Activated CD8-positive, alpha-beta T cell treated with anti-CD3 and anti-CD28 coated beads for 36 hours (primary cell): ENCODE data around the gene OR10A7. TPM values are rescaled to one million over a fixed set of nuclear protein-coding genes. Genes with fewer than 3 reads are reported as not detected.

Source experiments
- ATAC-seq: fragments of 200-7000 bp; cut with Tn5 transposase; one replicate; pipeline ENCODE4 v1.10.0; 2021; ENCODE audit warnings: mild to moderate bottlenecking, moderate library complexity
- CTCF ChIA-PET: fragments of 350-600 bp; sonication (Branson Sonifier 250); formaldehyde crosslinking; loops from one replicate; lab custom pipeline; 2021; ENCODE audit warnings: antibody characterized with exemption; lab: Charles Lee
- POLR2A ChIA-PET: fragments of 350-600 bp; sonication (Branson Sonifier 250); formaldehyde crosslinking; loops from one replicate; lab custom pipeline; 2021; ENCODE audit warnings: antibody characterized with exemption; lab: Charles Lee
- DNase-seq: peaks from one replicate; pipeline ENCODE4 v3.0.0-alpha.2; 2020
- H3K27ac Mint-ChIP-seq: one replicate; pipeline ENCODE4 v1.8.0; 2021; ENCODE audit warnings: mild to moderate bottlenecking, mixed read lengths
- H3K27me3 Mint-ChIP-seq: one replicate; pipeline ENCODE4 v1.8.0; 2021; ENCODE audit warnings: mixed read lengths
- H3K36me3 Mint-ChIP-seq: one replicate; pipeline ENCODE4 v1.8.0; 2021; ENCODE audit warnings: low read depth, mixed read lengths
- H3K4me1 Mint-ChIP-seq: one replicate; pipeline ENCODE4 v1.8.0; 2021; ENCODE audit warnings: low read depth, mixed read lengths
- H3K4me3 Mint-ChIP-seq: one replicate; pipeline ENCODE4 v1.8.0; 2021; ENCODE audit warnings: mild to moderate bottlenecking, moderate library complexity, mixed read lengths
- H3K9me3 Mint-ChIP-seq: one replicate; pipeline ENCODE4 v1.8.0; 2021; ENCODE audit warnings: mixed read lengths
- CTCF ChIP-seq: fragments of 200-600 bp; IDR thresholded peaks from one replicate; pipeline ENCODE4 v1.8.0; 2022; ENCODE audit warnings: antibody characterized with exemption, mild to moderate bottlenecking
- intact Hi-C: fragments of 100-400 bp; cut with micrococcal nuclease; formaldehyde crosslinking; loops from one replicate; pipeline ENCODE4 v1.10.0; 2022
- total RNA-seq, 2 experiments: library from RNA; stranded (reverse); gene quantifications; one replicate each; pipeline ENCODE4 v1.2.3, GENCODE V29; 2021

OR10A7 gene
- total RNA-seq, 2 experiments from 2014 or later: not detected

DNA sequence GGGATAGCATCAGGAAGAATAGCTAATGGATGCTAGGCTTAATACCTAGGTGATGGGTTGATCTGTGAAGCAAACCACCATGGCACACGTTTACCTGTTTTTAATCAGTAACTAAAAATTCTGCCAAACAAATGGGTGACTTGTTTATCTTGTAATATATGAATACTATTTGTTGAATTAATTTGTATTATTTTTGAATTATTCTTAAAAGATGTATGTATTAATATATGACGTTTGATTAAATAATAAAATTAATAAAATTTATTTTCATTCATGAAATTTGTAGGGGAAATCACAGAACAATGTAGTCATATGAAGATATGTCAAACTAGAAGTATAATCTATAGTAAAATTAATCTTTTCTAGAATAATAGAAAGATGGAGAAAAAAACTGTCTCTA lies 32.3 kb upstream of the OR10A7 start:
- TF ChIP-seq CTCF: no peak
- H3K4me1 Mint-ChIP-seq: no peaks in the 10 kb centered on the region
- POLR2A ChIA-PET: no interaction called here
- intact Hi-C loops: loop anchor here (2.0 kb wide), 1 partner anchor 430 kb away; no protein-coding TSS in a partner anchor
- peaks cover 27% of the 10 kb centered on the region for H3K27me3 Mint-ChIP-seq
- no peak overlapping the region for H3K4me3 Mint-ChIP-seq
- no peaks in the 10 kb centered on the region for H3K36me3 Mint-ChIP-seq
- CTCF ChIA-PET: interaction anchor here (1.0 to 4.9 kb wide), 7 partner anchors 13 to 549 kb away, joined by 3 to 45 read pairs (median 5); no protein-coding TSS in a partner anchor
- H3K9me3 Mint-ChIP-seq: no peaks in the 10 kb centered on the region
- ATAC-seq: no peak
- H3K27ac Mint-ChIP-seq: no peak overlapping the region
- DNase-seq: no peak

DNA sequence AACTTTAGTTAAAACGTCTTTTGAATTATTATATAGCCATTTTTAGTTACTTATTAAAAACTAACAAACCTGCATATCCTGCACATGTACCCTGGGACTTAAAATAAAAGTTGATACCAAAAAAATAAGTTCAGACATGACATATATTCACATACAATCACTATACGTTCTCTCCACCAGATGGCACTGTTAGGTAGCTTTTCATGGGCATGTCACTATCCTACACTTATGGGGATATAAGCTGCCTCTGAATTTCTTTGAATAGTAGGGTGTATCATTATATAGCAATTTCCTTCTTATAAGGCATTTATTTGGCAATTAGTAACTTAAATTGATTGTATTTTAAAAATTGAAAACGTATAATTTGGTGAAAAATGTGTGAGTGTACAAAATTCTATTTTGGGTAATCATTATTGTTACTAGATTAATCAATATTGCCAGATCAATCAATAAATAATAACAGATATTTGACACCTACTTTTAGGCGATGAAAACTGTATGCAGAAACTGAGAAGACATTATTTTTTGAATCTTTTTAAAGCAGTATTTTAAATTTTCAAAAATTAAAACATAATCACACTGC lies 31.8 kb upstream of the OR10A7 start:
- intact Hi-C loops: loop anchor here (2.0 kb wide), 1 partner anchor 430 kb away; no protein-coding TSS in a partner anchor
- Mint-ChIP-seq H3K36me3 (no peaks in the 10 kb centered on the region), H3K27me3 (peaks cover 27% of the 10 kb centered on the region), H3K4me1 (no peaks in the 10 kb centered on the region), H3K9me3 (no peaks in the 10 kb centered on the region), H3K4me3 (no peak overlapping the region), H3K27ac (no peak overlapping the region)
- peak; percentile 62 for DNase-seq
- POLR2A ChIA-PET: no interaction called here
- TF ChIP-seq CTCF: peak; percentile 84
- ATAC-seq: peak; percentile 74
- CTCF ChIA-PET: interaction anchor here (0.6 to 4.9 kb wide), 8 partner anchors 10 to 549 kb away, joined by 3 to 45 read pairs (median 4); no protein-coding TSS in a partner anchor

DNA sequence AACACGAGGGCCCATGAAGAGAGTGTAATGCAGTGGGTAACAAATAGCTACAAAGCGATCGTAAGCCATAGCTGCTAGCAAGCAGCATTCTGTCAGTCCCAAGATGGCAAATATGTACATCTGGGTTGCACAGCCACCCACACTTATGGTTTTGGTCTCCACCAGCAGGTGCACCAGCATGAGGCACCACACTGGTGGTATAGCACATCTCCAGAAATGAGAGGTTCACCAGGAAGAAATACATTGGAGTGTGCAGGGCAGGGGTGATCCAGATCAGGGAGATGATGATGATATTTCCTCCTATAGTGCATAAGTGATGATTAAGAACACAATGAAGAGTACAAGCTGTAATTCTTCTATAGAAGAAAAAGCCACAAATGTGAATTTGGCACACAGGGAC lies 26.4 kb upstream of the OR10A7 start:
- H3K36me3 Mint-ChIP-seq: no peaks in the 10 kb centered on the region
- no peak for DNase-seq
- H3K4me3 Mint-ChIP-seq: no peak overlapping the region
- ChIA-PET POLR2A (no interaction called here), CTCF (interaction anchor here (3.8 to 6.0 kb wide), 2 partner anchors 425 to 462 kb away, joined by 20 to 27 read pairs; no protein-coding TSS in a partner anchor)
- H3K27me3 Mint-ChIP-seq: peaks cover 40% of the 10 kb centered on the region
- intact Hi-C loops: no loop called here
- no peaks in the 10 kb centered on the region for H3K4me1 Mint-ChIP-seq
- no peak for ATAC-seq
- no peak for TF ChIP-seq CTCF
- no peaks in the 10 kb centered on the region for H3K9me3 Mint-ChIP-seq
- no peak overlapping the region for H3K27ac Mint-ChIP-seq

DNA sequence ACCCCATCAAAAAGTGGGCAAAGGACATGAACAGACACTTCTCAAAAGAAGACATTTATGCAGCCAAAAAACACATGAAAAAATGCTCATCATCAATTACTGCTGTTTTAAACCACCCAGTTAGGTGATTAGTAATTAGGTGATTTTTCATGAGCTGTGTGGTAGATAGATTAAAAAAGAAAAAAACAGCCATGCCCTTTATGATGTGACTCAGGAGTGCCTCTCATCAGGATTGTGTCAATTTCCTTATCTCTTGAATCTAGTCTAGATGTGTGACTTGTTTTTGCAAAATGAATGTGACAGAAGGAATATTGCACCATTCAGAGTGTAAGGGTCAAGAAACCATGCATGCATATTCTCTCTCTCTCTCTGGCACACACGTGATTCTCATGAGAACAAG lies 5.7 kb downstream of the OR10A7 start:
- CTCF ChIA-PET: no interaction called here
- no peaks in the 10 kb centered on the region for H3K36me3 Mint-ChIP-seq
- POLR2A ChIA-PET: no interaction called here
- H3K4me3 Mint-ChIP-seq: no peak overlapping the region
- no peak overlapping the region for H3K27ac Mint-ChIP-seq
- H3K9me3 Mint-ChIP-seq: no peaks in the 10 kb centered on the region
- H3K27me3 Mint-ChIP-seq: peaks cover 24% of the 10 kb centered on the region
- H3K4me1 Mint-ChIP-seq: no peaks in the 10 kb centered on the region
- ATAC-seq: no peak
- no peak for DNase-seq
- intact Hi-C loops: no loop called here
- no peak for TF ChIP-seq CTCF

GRCh38 chr12:55227643-55228042 lies 6.8 kb downstream of the OR10A7 start:
- intact Hi-C loops: no loop called here
- no peaks in the 10 kb centered on the region for H3K36me3 Mint-ChIP-seq

More at GRCh38 chr12:55227643-55228042, 6.8 kb downstream of the OR10A7 start:
- ChIA-PET POLR2A (no interaction called here), CTCF (no interaction called here)
- H3K27ac Mint-ChIP-seq: no peak overlapping the region
- no peak overlapping the region for H3K4me3 Mint-ChIP-seq
- no peaks in the 10 kb centered on the region for H3K9me3 Mint-ChIP-seq
- DNase-seq (no peak), ATAC-seq (no peak)
- peaks cover 21% of the 10 kb centered on the region for H3K27me3 Mint-ChIP-seq
- TF ChIP-seq CTCF: no peak
- no peaks in the 10 kb centered on the region for H3K4me1 Mint-ChIP-seq
